ENCODE results near the gene CERCAM.

DNA sequence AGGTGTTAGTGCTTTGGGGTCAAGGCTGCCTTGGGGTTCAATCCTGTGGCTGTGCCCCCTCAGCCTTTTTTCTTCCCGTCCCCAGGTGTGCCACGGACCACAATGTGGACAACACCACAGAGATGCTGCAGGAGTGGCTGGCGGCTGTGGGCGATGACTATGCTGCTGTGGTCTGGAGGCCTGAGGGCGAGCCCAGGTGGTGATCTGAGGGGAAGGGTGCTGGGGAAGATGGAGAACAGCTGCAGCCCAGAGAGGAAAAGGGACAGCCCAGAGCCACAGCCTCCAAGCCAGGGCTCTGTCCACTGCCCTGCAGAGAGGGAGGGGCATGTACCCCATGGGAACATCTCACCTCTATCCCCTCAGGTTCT, 2.1 kb downstream of the CERCAM start:
- TF ChIP-seq, protein P1, sequence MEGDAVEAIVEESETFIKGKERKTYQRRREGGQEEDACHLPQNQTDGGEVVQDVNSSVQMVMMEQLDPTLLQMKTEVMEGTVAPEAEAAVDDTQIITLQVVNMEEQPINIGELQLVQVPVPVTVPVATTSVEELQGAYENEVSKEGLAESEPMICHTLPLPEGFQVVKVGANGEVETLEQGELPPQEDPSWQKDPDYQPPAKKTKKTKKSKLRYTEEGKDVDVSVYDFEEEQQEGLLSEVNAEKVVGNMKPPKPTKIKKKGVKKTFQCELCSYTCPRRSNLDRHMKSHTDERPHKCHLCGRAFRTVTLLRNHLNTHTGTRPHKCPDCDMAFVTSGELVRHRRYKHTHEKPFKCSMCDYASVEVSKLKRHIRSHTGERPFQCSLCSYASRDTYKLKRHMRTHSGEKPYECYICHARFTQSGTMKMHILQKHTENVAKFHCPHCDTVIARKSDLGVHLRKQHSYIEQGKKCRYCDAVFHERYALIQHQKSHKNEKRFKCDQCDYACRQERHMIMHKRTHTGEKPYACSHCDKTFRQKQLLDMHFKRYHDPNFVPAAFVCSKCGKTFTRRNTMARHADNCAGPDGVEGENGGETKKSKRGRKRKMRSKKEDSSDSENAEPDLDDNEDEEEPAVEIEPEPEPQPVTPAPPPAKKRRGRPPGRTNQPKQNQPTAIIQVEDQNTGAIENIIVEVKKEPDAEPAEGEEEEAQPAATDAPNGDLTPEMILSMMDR (conservative IDR thresholded peaks at IDR 0.05; ENCODE audit: low read depth, low read length): no peak
- no peak for TF ChIP-seq EZH2 (IDR thresholded peaks at IDR 0.05; ENCODE audit: borderline replicate concordance, low read depth, low read length, poor library complexity, severe bottlenecking)
